Skeletal muscle tissue (tissue), 4 donors: ENCODE measurements around the gene CACNA2D3. TPM values are rescaled to one million over a fixed set of nuclear protein-coding genes. Genes with fewer than 3 reads are reported as not detected.
"Not testable (repeated sequence)": the region's sequence is repeated elsewhere in the genome, so short reads cannot be mapped to it uniquely, and the experiment has no call there.

Experiments used
- H3K27ac ChIP-seq: one replicate; pipeline ENCODE4 v1.7.0; 2013; ENCODE audit warnings: mild to moderate bottlenecking, low read depth, low read length, inconsistent platforms
- H3K27me3 ChIP-seq, 3 donors: one replicate each; pipeline ENCODE4 v1.7.0; 2013; ENCODE audit warnings: low read length in 3 of 3; ENCODE audit not compliant: control insufficient read depth in 3 of 3, insufficient read depth in 3 of 3
- H3K36me3 ChIP-seq, 3 donors: one replicate each; pipeline ENCODE4 v1.7.0; 2013; ENCODE audit warnings: low read length in 3 of 3; ENCODE audit not compliant: control insufficient read depth in 3 of 3, insufficient read depth in 3 of 3
- H3K4me1 ChIP-seq, 3 donors: one replicate each; pipeline ENCODE4 v1.7.0; 2013; ENCODE audit warnings: low read length in 3 of 3, mild to moderate bottlenecking in 3 of 3; ENCODE audit not compliant: control insufficient read depth in 3 of 3, insufficient read depth in 3 of 3
- H3K4me3 ChIP-seq, 3 donors: one replicate each; pipeline ENCODE4 v1.7.0; 2013; ENCODE audit warnings: low read length in 3 of 3
- H3K9ac ChIP-seq, 3 donors: one replicate each; pipeline ENCODE4 v1.7.0; 2013; ENCODE audit warnings: low read length in 3 of 3, mild to moderate bottlenecking in 3 of 3, moderate library complexity in 2 of 3, low read depth in 1 of 3
- H3K9me3 ChIP-seq, 3 donors: one replicate each; pipeline ENCODE4 v1.7.0; 2013; ENCODE audit warnings: low read length in 3 of 3; ENCODE audit not compliant: control insufficient read depth in 3 of 3
- total RNA-seq: library from RNA; depleted of rRNA; stranded (reverse); fragments of >200 nt; gene quantifications from one replicate; pipeline ENCODE4 v1.2.3, GENCODE V29; 2014
- donor health status: Osteomylitis.

CACNA2D3 gene
- total RNA-seq, 1 donor from 2014 or later, result 3.1 TPM

GRCh38 chr3:54437271-54437670 lies 314.9 kb downstream of the CACNA2D3 start:
- H3K27me3 ChIP-seq, result no peaks in the 10 kb centered on the region
- no peaks in the 10 kb centered on the region for H3K9me3 ChIP-seq
- no peak overlapping the region for H3K4me3 ChIP-seq
- H3K36me3 ChIP-seq, result no peaks in the 10 kb centered on the region
- H3K27ac ChIP-seq, result no peak overlapping the region
- H3K4me1 ChIP-seq, result no peaks in the 10 kb centered on the region
- H3K9ac ChIP-seq, result no peak overlapping the region

- Histone ChIP-seq H3K27me3 (no peaks in the 10 kb centered on the region), H3K9me3 (no peaks in the 10 kb centered on the region), H3K36me3 (no peaks in the 10 kb centered on the region), H3K9ac (no peak overlapping the region), H3K27ac (no peak overlapping the region), H3K4me1 (no peaks in the 10 kb centered on the region), H3K4me3 (no peak overlapping the region)
Observed at GRCh38 chr3:54443561-54444161, 321.3 kb downstream of the CACNA2D3 start.

DNA sequence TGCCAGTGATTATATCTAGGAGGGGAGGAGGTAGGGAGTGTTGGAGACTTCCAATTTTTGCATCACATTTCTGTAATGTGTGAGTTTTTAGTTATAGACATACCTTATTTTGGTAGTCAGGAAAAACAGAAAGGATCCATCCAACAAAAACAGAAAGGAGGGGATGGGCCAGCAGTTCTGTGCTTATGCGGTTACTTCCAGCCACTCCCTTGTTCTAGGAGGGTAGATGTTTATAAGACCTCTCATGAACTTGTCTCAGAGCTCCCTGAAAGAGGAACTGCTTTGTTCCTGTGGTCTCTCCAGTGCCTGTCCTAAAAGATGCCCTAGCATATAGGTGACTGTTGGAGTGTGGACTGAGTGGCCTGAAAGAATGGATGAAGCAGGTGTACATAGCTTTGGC lies 323.3 kb downstream of the CACNA2D3 start:
- Histone ChIP-seq H3K9ac (no peak overlapping the region), H3K4me1 (no peaks in the 10 kb centered on the region), H3K9me3 (no peaks in the 10 kb centered on the region), H3K27ac (no peak overlapping the region), H3K36me3 (no peaks in the 10 kb centered on the region), H3K27me3 (no peaks in the 10 kb centered on the region), H3K4me3 (no peak overlapping the region)

- no peak overlapping the region for H3K4me3 ChIP-seq
- H3K27ac ChIP-seq, result no peak overlapping the region
- no peaks in the 10 kb centered on the region for H3K36me3 ChIP-seq
- no peak overlapping the region for H3K9ac ChIP-seq
- H3K27me3 ChIP-seq, result no peaks in the 10 kb centered on the region
- H3K4me1 ChIP-seq, result no peaks in the 10 kb centered on the region
- no peaks in the 10 kb centered on the region for H3K9me3 ChIP-seq
Observed at GRCh38 chr3:54447427-54447826, 325.1 kb downstream of the CACNA2D3 start.

GRCh38 chr3:54454806-54455205 lies 332.5 kb downstream of the CACNA2D3 start:
- H3K27ac ChIP-seq, result no peak overlapping the region
- peaks cover 0 to 6% (median 0%) of the 10 kb centered on the region in 3 donors for H3K9me3 ChIP-seq
- H3K4me1 ChIP-seq, result no peaks in the 10 kb centered on the region
- no peak overlapping the region for H3K9ac ChIP-seq
- H3K36me3 ChIP-seq, result no peaks in the 10 kb centered on the region
- H3K27me3 ChIP-seq, result no peaks in the 10 kb centered on the region
- H3K4me3 ChIP-seq, result no peak overlapping the region

- no peaks in the 10 kb centered on the region for H3K27me3 ChIP-seq
- no peak overlapping the region for H3K9ac ChIP-seq
- H3K36me3 ChIP-seq, result no peaks in the 10 kb centered on the region
- H3K9me3 ChIP-seq, result peaks cover 0 to 6% (median 0%) of the 10 kb centered on the region in 3 donors
- no peak overlapping the region for H3K27ac ChIP-seq
- H3K4me1 ChIP-seq, result no peaks in the 10 kb centered on the region
- H3K4me3 ChIP-seq, result no peak overlapping the region
Observed at GRCh38 chr3:54458357-54458756, 336.0 kb downstream of the CACNA2D3 start.

GRCh38 chr3:54464554-54464953 lies 342.2 kb downstream of the CACNA2D3 start:
- H3K9me3 ChIP-seq, H3K4me1 ChIP-seq, H3K36me3 ChIP-seq, H3K27me3 ChIP-seq, H3K4me3 ChIP-seq, H3K9ac ChIP-seq, H3K27ac ChIP-seq: not testable (repeated sequence)

- no peaks in the 10 kb centered on the region for H3K9me3 ChIP-seq
- H3K27me3 ChIP-seq, result no peaks in the 10 kb centered on the region
- H3K4me1 ChIP-seq, result no peaks in the 10 kb centered on the region
- no peak overlapping the region for H3K27ac ChIP-seq
- H3K4me3 ChIP-seq, result no peak overlapping the region
- no peaks in the 10 kb centered on the region for H3K36me3 ChIP-seq
- no peak overlapping the region for H3K9ac ChIP-seq
Observed at GRCh38 chr3:54476891-54477290, 354.5 kb downstream of the CACNA2D3 start.

DNA sequence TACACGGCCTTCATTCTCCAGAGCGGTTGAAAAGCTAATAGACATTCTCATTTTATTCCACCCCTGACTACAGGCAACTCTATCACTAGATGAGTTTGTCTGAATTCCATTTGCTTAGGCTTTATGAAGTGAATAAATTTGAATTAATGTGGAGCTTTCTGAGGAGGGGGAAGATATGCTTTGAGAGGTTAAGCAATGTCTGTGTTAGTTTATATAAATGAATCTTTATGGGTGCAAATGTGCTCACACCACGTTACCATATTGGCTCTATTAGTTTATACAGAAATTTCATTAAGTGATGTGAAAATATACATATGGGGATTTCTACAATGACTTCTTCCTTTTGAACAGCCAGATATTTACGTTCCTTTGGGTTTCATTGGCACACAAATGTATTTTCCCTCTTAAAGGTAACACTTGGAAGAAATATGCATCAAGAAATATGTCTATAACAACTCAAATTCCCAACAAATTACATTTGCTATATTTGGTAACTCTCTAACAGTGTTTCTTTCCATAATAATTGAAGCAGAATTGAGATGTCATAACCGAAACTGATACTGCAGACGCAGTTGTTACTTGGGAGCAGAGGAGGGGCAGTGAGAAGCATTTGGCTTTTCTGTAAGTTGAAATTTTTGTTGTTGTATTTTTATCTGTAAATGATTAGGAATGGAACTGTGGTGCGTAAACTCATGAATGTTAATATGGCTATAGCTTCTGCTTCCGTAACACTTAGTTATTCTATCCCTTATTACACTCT lies 359.4 kb downstream of the CACNA2D3 start:
- Histone ChIP-seq H3K27me3 (no peaks in the 10 kb centered on the region), H3K36me3 (no peaks in the 10 kb centered on the region), H3K9me3 (no peaks in the 10 kb centered on the region), H3K4me3 (no peak overlapping the region), H3K4me1 (no peaks in the 10 kb centered on the region), H3K27ac (no peak overlapping the region), H3K9ac (no peak overlapping the region)

GRCh38 chr3:54484334-54484733 lies 362.0 kb downstream of the CACNA2D3 start:
- no peaks in the 10 kb centered on the region for H3K9me3 ChIP-seq
- H3K4me1 ChIP-seq, result no peaks in the 10 kb centered on the region
- H3K9ac ChIP-seq, result no peak overlapping the region
- H3K27ac ChIP-seq, result no peak overlapping the region
- H3K36me3 ChIP-seq, result no peaks in the 10 kb centered on the region
- H3K4me3 ChIP-seq, result no peak overlapping the region
- no peaks in the 10 kb centered on the region for H3K27me3 ChIP-seq
